GM13977 (cell line): ENCODE data around the gene DMTF1.

Experiments used
- DNase-seq: peaks from one replicate; pipeline ENCODE4 v3.0.0; 2012; ENCODE audit warnings: low spot score
- in situ Hi-C: fragments of 300-500 bp; cut with MboI; formaldehyde crosslinking; loops from one replicate; pipeline ENCODE4 v1.12.0; 2022; ENCODE audit warnings: low sequenced_read_pairs, low pct_unique_long_range_greater_than_20kb, mixed read lengths, inconsistent platforms; ENCODE audit not compliant: unreplicated experiment
- TF ChIP-seq, protein P1 (sequence below): IDR thresholded peaks from 2 replicates; pipeline ENCODE4 v1.5.1; 2012; ENCODE audit warnings: mild to moderate bottlenecking, control low read depth; ENCODE audit not compliant: insufficient read depth; ENCODE audit errors: extremely low read depth, missing control alignments

DMTF1 gene

DNA sequence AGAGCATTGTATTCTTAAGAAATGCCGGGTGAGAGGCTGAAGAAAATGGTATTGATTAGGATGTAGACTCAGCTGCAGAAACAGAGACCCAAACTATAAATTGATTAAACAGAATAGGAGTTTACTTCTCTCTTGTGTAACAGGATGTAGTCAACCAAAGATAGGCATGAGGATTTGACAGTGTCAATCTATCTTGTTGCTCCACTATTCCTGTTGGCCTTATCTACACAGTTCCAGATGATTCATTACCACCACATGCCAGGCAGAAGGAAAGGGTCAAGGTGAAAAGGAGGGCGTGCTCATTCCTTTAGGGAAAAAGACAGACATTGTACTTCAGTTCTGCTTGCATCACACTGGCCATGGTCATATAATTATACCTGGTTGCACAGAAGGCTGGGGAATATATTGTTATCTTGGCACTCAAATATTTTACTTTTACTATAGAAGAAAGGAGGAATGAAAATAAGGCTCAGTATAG, 11.9 kb upstream of the DMTF1 start:
- TF ChIP-seq, protein P1, sequence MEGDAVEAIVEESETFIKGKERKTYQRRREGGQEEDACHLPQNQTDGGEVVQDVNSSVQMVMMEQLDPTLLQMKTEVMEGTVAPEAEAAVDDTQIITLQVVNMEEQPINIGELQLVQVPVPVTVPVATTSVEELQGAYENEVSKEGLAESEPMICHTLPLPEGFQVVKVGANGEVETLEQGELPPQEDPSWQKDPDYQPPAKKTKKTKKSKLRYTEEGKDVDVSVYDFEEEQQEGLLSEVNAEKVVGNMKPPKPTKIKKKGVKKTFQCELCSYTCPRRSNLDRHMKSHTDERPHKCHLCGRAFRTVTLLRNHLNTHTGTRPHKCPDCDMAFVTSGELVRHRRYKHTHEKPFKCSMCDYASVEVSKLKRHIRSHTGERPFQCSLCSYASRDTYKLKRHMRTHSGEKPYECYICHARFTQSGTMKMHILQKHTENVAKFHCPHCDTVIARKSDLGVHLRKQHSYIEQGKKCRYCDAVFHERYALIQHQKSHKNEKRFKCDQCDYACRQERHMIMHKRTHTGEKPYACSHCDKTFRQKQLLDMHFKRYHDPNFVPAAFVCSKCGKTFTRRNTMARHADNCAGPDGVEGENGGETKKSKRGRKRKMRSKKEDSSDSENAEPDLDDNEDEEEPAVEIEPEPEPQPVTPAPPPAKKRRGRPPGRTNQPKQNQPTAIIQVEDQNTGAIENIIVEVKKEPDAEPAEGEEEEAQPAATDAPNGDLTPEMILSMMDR = no peak
- no peak for DNase-seq
- in situ Hi-C loops = loop anchor here (10.0 kb wide), 1 partner anchor 206 kb away; no protein-coding TSS in a partner anchor

DNA sequence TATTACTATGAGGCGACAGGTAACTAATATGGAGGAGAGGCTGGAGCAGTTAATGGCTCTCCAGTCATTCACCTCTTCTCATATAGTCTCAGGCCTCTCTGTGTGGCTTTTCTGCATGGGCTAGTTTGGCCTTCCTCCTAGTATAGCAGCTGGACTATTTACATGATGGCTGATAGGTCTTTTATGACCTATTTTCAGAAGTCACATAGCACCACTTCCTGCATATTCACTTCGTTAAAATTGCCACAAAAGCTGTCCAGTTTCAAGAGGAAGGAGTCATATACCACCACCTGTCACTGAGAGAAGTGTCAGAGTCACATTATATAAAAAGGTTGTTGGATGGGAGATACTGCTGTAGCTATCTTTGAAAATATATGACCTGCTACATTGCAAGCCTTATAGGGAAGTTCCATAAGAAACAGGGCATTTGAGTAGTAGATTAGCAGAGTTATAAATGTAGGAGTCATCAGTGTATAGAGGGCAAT, 8.0 kb upstream of the DMTF1 start:
- peak; percentile 61 for DNase-seq
- in situ Hi-C loops = loop anchor here (10.0 kb wide), 1 partner anchor 209 kb away; no protein-coding TSS in a partner anchor
- TF ChIP-seq, protein P1 = no peak

DNA sequence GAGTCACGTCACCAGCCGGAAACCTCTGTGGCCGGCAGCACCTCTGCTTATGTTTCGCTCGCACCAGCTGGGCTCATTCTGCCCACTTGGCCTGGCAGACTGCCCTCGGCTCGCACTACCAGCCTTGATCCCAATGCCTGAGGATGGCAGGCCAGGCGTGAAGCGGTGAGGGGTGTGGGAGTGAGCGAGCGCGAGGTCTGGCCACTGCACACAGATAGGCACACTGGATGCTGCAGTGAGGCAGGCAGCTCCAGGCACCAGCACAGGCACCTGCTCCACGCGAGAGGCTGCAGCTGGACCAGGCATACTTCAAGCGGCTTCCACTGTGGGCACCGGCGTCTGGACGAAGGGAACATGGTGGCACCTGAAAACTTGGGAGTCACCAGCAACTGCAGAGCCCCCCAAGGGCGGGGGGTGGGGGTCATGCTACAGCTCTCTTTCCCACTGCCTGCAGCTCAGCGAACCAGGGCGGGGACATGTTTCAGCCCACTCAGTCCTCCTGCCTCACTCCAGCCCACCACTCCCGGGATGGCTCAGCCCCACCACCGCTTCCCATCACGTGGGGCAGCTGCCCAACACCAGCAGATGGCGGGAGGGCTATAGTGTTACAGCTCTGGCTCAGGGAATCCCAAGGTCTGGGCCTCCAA, 5.4 kb upstream of the DMTF1 start:
- DNase-seq = no peak
- in situ Hi-C loops = loop anchor here (10.0 kb wide), 1 partner anchor 212 kb away; no protein-coding TSS in a partner anchor
- TF ChIP-seq, protein P1 = no peak

DNA sequence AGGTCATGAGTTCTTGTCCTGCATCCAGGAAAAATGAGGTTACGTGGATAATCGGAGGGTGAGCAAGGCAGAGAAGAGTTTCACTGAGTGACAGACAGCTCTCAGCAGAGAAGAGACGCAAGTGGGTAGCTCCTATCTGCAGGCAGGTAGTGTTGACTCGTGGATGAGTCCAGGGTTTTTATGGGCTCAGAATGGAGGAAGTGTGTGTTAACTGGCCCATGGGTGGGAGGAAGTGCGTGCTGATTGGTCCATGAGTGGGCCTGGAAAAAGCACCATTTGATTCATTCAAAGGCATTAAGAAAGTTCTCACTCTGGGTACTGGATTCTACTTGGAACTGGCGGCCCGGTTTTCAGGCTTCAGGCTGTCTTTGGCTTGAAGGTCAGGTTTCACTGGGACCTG, 4.8 kb upstream of the DMTF1 start:
- in situ Hi-C loops = loop anchor here (10.0 kb wide), 1 partner anchor 213 kb away; no protein-coding TSS in a partner anchor
- TF ChIP-seq, protein P1 = no peak
- DNase-seq = no peak

DNA sequence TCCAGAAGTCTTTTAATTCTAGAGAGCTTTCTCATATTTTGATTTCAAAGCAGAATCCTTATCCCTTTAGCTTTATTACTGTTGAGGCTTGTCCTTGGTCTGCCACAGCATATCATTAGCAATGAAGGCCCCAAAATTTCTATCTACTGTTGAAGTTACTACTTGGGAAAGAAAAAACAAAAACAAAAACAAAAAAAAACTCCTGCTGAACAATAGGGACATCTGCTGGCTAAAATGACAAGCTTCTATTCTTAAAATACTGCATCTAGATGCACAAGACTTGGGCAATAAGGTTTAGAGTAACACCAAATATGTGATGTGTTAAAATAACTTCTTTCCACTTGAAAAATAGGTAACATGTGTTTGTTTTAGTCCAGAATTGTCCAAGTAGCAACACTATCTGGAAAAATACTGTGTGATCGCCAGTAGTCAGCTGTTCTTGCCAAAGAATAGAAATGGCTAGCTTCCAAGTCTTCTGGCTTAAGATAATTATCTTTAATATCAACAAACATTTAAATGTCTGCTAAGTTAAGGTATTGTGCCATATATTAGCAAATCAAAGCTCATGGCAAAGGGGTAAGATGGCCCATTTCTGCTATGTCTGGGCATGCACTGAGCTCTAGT, 3.8 kb upstream of the DMTF1 start:
- TF ChIP-seq, protein P1 = peak; percentile 56
- in situ Hi-C loops = loop anchor here (10.0 kb wide), 1 partner anchor 214 kb away; no protein-coding TSS in a partner anchor
- peak; percentile 50 for DNase-seq

DNA sequence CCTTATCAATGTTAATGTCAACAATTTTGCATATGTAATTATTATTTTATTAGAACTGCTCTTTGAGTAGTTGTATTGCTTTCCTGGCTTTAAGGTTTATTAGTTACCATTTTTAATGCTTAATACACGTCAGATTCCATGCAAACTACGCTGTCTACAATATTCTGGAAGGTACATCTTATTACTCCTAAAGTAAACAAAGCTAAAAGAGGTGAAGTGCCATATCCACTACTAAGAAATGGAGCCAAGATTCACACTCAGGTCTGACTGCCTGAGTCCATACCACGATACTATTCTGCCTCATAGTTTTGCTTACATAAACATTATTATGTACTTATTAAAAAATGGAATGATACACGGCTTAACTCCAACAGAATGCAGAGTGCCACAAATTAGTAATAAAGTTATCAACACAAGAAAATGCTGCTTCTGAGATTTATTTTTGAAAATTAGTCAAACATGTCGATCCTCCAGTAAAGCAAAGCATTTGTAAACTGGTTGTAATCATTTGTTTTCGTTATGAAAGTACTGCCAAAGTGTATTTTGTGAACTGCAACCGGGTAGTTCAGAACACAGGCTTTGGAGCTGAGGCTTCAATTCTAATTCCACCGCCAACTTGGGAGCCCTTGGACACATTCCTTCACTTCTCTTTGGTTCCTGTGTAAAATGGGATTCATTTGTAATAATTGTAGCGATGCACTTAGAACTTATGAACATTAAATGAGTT, 1.1 kb upstream of the DMTF1 start:
- DNase-seq = no peak
- in situ Hi-C loops = no loop called here
- TF ChIP-seq, protein P1 = no peak
